HL-60 (cell line): ENCODE results near the gene ACOT4.

Experiments used
- CTCF ChIP-seq: IDR thresholded peaks from one replicate; pipeline ENCODE4 v1.5.1; 2011; ENCODE audit warnings: low read length, control low read depth, inconsistent platforms; ENCODE audit not compliant: insufficient read depth
- POLR2AphosphoS5 ChIP-seq: IDR thresholded peaks from 2 replicates; pipeline ENCODE4 v1.6.1; 2012; ENCODE audit warnings: low read depth
- TF ChIP-seq, protein P1 (sequence below): IDR thresholded peaks from 2 replicates; pipeline ENCODE4 v1.6.1; 2012; ENCODE audit warnings: low read depth; ENCODE audit not compliant: insufficient replicate concordance

- no peak for TF ChIP-seq CTCF
- TF ChIP-seq POLR2AphosphoS5, result no peak
- TF ChIP-seq, protein P1, sequence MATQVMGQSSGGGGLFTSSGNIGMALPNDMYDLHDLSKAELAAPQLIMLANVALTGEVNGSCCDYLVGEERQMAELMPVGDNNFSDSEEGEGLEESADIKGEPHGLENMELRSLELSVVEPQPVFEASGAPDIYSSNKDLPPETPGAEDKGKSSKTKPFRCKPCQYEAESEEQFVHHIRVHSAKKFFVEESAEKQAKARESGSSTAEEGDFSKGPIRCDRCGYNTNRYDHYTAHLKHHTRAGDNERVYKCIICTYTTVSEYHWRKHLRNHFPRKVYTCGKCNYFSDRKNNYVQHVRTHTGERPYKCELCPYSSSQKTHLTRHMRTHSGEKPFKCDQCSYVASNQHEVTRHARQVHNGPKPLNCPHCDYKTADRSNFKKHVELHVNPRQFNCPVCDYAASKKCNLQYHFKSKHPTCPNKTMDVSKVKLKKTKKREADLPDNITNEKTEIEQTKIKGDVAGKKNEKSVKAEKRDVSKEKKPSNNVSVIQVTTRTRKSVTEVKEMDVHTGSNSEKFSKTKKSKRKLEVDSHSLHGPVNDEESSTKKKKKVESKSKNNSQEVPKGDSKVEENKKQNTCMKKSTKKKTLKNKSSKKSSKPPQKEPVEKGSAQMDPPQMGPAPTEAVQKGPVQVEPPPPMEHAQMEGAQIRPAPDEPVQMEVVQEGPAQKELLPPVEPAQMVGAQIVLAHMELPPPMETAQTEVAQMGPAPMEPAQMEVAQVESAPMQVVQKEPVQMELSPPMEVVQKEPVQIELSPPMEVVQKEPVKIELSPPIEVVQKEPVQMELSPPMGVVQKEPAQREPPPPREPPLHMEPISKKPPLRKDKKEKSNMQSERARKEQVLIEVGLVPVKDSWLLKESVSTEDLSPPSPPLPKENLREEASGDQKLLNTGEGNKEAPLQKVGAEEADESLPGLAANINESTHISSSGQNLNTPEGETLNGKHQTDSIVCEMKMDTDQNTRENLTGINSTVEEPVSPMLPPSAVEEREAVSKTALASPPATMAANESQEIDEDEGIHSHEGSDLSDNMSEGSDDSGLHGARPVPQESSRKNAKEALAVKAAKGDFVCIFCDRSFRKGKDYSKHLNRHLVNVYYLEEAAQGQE, result no peak
Observed at GRCh38 chr14:73634011-73634833, 42.5 kb downstream of the ACOT4 start.
